ENCODE measurements around the gene TAS2R60. TPM values are rescaled to one million over a fixed set of nuclear protein-coding genes. Genes with fewer than 3 reads are reported as not detected.

TAS2R60 gene
- polyA plus RNA-seq, 1 donor from 2014 or later: not detected

- no peak overlapping the region for H3K9ac ChIP-seq (ENCODE audit: low read length)
- no peak overlapping the region for H3K4me2 ChIP-seq (ENCODE audit: low read length)
- no peaks in the 10 kb centered on the region for H3K36me3 ChIP-seq (ENCODE audit: insufficient read depth, low read length)
- TF ChIP-seq POLR2AphosphoS5 (IDR thresholded peaks at IDR 0.05): no peak
- no peak for TF ChIP-seq EP300 (conservative IDR thresholded peaks at IDR 0.05; ENCODE audit: poor library complexity, severe bottlenecking)
- TF ChIP-seq MXI1 (conservative IDR thresholded peaks at IDR 0.05; ENCODE audit: poor library complexity, severe bottlenecking): no peak
- TF ChIP-seq, protein P1, sequence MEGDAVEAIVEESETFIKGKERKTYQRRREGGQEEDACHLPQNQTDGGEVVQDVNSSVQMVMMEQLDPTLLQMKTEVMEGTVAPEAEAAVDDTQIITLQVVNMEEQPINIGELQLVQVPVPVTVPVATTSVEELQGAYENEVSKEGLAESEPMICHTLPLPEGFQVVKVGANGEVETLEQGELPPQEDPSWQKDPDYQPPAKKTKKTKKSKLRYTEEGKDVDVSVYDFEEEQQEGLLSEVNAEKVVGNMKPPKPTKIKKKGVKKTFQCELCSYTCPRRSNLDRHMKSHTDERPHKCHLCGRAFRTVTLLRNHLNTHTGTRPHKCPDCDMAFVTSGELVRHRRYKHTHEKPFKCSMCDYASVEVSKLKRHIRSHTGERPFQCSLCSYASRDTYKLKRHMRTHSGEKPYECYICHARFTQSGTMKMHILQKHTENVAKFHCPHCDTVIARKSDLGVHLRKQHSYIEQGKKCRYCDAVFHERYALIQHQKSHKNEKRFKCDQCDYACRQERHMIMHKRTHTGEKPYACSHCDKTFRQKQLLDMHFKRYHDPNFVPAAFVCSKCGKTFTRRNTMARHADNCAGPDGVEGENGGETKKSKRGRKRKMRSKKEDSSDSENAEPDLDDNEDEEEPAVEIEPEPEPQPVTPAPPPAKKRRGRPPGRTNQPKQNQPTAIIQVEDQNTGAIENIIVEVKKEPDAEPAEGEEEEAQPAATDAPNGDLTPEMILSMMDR (IDR thresholded peaks at IDR 0.05; ENCODE audit: poor library complexity, severe bottlenecking): no peak
- H4K20me1 ChIP-seq (ENCODE audit: insufficient read depth): no peaks in the 10 kb centered on the region
- H3F3A ChIP-seq (ENCODE audit: insufficient read depth, low read length, poor library complexity, severe bottlenecking): no peaks in the 10 kb centered on the region
- no peaks in the 10 kb centered on the region for H3K79me2 ChIP-seq (replicated peaks; ENCODE audit: insufficient read depth, low read length)
- H3K27me3 ChIP-seq (ENCODE audit: insufficient read depth, low read depth, low read length): no peaks in the 10 kb centered on the region
- H3K27ac ChIP-seq (ENCODE audit: low read length): no peak overlapping the region
- H2AFZ ChIP-seq (ENCODE audit: low read depth, low read length): no peak overlapping the region
- no peak overlapping the region for H3K4me3 ChIP-seq (ENCODE audit: low read length)
- H3K9me3 ChIP-seq (ENCODE audit: low read length): no peaks in the 10 kb centered on the region
- H3K9me2 ChIP-seq (ENCODE audit: insufficient read depth, low read length): no peaks in the 10 kb centered on the region
Observed at GRCh38 chr7:143396625-143397556, 46.4 kb upstream of the TAS2R60 start.

GRCh38 chr7:143397710-143398530 is 45.3 kb upstream of the TAS2R60 start:
- Histone ChIP-seq H2AFZ (ENCODE audit: low read depth, low read length) (no peak overlapping the region), H4K20me1 (ENCODE audit: insufficient read depth) (no peaks in the 10 kb centered on the region), H3K36me3 (ENCODE audit: insufficient read depth, low read length) (no peaks in the 10 kb centered on the region), H3K4me2 (ENCODE audit: low read length) (no peak overlapping the region), H3K27ac (ENCODE audit: low read length) (no peak overlapping the region), H3K9ac (ENCODE audit: low read length) (no peak overlapping the region), H3K9me2 (ENCODE audit: insufficient read depth, low read length) (no peaks in the 10 kb centered on the region), H3K27me3 (ENCODE audit: insufficient read depth, low read depth, low read length) (no peaks in the 10 kb centered on the region), H3K79me2 (replicated peaks; ENCODE audit: insufficient read depth, low read length) (no peaks in the 10 kb centered on the region), H3K9me3 (ENCODE audit: low read length) (no peaks in the 10 kb centered on the region), H3F3A (ENCODE audit: insufficient read depth, low read length, poor library complexity, severe bottlenecking) (no peaks in the 10 kb centered on the region), H3K4me3 (ENCODE audit: low read length) (no peak overlapping the region)
- TF ChIP-seq MXI1 (conservative IDR thresholded peaks at IDR 0.05; ENCODE audit: poor library complexity, severe bottlenecking) (no peak), EP300 (conservative IDR thresholded peaks at IDR 0.05; ENCODE audit: poor library complexity, severe bottlenecking) (no peak), TAF1 (IDR thresholded peaks at IDR 0.05; ENCODE audit: low read depth) (no peak), SMC3 (conservative IDR thresholded peaks at IDR 0.05; ENCODE audit: poor library complexity) (no peak), POLR2AphosphoS5 (IDR thresholded peaks at IDR 0.05) (no peak), EZH2 (IDR thresholded peaks at IDR 0.05; ENCODE audit: borderline replicate concordance, insufficient read depth, low read length, poor library complexity, severe bottlenecking) (no peak), RAD21 (conservative IDR thresholded peaks at IDR 0.05) (no peak)
- TF ChIP-seq, protein P1 (IDR thresholded peaks at IDR 0.05; ENCODE audit: poor library complexity, severe bottlenecking): no peak
- TF ChIP-seq, protein P2, sequence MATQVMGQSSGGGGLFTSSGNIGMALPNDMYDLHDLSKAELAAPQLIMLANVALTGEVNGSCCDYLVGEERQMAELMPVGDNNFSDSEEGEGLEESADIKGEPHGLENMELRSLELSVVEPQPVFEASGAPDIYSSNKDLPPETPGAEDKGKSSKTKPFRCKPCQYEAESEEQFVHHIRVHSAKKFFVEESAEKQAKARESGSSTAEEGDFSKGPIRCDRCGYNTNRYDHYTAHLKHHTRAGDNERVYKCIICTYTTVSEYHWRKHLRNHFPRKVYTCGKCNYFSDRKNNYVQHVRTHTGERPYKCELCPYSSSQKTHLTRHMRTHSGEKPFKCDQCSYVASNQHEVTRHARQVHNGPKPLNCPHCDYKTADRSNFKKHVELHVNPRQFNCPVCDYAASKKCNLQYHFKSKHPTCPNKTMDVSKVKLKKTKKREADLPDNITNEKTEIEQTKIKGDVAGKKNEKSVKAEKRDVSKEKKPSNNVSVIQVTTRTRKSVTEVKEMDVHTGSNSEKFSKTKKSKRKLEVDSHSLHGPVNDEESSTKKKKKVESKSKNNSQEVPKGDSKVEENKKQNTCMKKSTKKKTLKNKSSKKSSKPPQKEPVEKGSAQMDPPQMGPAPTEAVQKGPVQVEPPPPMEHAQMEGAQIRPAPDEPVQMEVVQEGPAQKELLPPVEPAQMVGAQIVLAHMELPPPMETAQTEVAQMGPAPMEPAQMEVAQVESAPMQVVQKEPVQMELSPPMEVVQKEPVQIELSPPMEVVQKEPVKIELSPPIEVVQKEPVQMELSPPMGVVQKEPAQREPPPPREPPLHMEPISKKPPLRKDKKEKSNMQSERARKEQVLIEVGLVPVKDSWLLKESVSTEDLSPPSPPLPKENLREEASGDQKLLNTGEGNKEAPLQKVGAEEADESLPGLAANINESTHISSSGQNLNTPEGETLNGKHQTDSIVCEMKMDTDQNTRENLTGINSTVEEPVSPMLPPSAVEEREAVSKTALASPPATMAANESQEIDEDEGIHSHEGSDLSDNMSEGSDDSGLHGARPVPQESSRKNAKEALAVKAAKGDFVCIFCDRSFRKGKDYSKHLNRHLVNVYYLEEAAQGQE (IDR thresholded peaks at IDR 0.05; ENCODE audit: borderline replicate concordance): no peak
